NCI-H2107 (cell line): ENCODE data around the gene CHURC1.

Experiments
- DNase-seq: peaks from one replicate; lab custom pipeline; 2025; lab: John Stamatoyannopoulos, UW

CHURC1 gene

DNA sequence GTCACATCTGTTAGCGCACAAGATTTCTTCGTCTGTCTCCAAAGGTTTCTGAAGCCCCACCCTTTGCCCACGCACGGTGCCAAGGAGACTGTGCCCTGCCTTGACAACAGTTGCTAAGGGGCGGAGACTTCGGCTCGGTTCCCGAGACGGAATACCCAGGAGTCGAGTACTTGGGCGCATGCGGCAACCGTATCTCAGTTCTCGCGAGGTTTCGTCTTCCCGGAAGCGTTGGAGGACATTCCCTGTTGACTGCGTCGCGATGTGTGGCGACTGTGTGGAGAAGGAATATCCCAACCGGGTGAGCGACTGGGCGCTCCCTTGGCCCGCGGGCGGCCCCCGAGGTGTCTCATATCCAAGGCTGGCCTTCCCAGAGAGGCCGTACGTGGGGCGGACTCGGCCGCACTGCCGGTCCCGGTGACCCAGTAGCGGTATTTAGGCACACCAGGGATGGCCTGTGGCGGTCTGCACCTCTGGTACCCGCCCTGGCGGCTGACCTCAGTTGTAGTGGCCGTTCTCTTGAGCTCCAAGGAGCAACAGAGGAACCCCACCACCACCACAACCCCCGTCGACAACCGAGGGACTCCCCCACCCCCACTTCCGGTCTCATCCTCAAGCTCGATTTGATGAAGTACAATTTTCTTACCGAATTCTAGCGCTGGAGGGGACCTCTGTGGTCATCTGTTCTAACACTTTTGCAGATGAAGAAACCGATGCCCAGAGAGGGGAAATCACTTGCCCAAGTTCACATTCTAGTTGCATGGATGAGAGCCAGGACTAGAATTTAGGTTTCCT lies at the start of gene CHURC1:
Gene CHURC1, plus strand, starts transcription at position 219 of the 792 bp plus-strand sequence. Its CDS starts 41 bp downstream, at position 260.
- DNase-seq: peak; percentile 100

DNA sequence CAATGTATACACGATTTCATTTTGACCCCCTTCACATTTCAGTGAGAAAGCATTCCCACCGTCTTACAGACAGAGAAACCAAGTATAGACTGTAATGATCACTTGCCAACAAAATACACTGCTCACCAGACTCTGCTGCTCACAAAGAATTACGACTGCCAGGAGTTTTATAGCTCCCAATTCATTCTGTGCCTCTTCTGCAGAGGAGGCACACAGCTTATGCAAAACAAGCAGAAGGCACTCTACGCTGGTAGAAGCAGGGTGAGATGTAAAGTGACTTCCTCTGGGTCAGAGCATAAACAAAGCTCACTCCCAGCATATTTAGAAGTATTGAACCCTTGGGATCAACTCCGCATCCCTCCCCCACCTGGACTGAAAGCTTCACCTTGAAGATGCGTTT lies 49.1 kb upstream of the CHURC1 start:
- DNase-seq: no peak

DNA sequence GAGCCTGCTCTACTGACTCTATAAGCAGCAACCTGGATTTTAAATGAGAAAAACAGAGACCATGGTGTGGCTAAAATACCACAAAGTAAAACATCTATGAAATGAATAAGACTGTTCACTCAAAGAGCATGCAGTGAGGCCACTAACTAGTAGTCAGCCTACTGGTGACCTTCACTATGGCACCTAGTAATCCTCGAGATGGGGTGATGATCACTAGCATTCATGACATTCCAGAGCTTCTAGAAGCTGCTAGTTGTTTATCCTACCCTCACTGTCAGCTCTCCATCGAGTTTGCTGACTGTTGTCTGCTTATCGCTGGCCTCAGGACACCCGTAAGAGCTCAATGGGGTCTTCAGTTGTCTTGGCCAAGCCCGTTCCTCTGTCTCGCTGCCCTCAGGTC lies 48.3 kb upstream of the CHURC1 start:
- no peak for DNase-seq

DNA sequence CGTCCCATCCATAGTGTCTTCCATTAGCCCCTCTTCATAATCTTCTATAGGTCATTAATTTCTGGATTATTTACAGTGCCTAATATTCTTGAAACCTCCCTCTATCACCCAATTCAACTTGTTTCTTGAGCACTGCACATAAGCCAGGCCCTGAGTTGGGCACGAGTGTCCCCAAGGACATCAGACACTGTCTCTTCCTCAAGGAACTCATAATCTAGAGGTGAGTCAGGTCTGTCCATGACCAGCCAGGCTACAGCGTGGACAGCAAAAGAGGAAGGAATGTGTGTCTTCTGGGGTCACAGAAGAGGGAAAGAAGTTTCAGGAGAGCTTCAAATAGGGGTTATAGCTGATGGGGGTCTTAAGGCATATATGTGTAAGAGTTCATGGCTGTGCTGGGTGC lies 47.1 kb upstream of the CHURC1 start:
- DNase-seq: no peak

GRCh38 chr14:64868379-64868778 lies 45.9 kb upstream of the CHURC1 start:
- no peak for DNase-seq

DNA sequence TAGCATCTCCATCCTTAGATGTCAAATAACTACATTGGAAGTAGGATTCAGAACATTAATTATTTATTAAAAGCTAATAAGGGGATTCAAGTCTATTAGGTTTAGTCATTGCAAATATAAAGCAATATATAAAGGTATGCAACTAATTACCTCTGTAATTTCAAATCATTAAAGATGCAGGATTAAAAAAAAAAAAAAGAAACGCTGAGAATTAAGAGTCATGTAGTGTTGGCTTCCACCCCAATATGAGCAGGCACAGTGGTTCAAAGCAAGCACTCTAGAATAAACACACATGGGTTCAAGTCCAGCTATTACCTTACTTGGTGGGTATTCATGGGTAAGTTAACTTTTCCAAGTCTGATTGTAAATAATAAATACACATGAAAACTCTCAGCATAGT lies 45.4 kb upstream of the CHURC1 start:
- DNase-seq: no peak

DNA sequence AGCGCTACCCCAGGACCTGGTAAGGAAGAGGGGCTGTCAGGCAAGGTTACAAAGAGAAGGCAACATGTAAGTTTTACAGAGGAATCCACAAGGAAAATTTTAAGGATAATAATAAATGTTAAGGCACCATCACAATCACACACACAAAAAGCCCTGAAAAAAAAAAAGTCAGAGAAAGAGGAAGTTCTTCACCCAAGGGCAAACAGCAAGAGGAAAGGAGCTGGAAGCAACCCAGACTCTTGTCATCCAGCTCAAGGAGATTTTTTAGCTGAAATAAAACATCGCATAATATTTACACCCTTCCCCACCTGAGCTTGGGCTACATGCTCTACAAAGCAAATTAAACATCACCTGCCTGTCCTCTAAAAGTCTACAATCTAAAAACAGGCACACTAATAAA lies 44.1 kb upstream of the CHURC1 start:
- no peak for DNase-seq

GRCh38 chr14:64871344-64871743 lies 42.9 kb upstream of the CHURC1 start:
- DNase-seq: no peak

- no peak for DNase-seq
Measured at GRCh38 chr14:64873506-64874219, 40.6 kb upstream of the CHURC1 start.

GRCh38 chr14:64875350-64875749 lies 38.9 kb upstream of the CHURC1 start:
- no peak for DNase-seq

- no peak for DNase-seq
Measured at GRCh38 chr14:64877846-64878245, 36.4 kb upstream of the CHURC1 start.

- DNase-seq: peak; percentile 51
Measured at GRCh38 chr14:64878837-64879634, 35.2 kb upstream of the CHURC1 start.

- DNase-seq: peak; percentile 82
Measured at GRCh38 chr14:64879635-64880220, 34.5 kb upstream of the CHURC1 start, which contains the start of gene SPTB. Gene SPTB, minus strand, starts transcription at chr14:64879907. Its CDS starts 56,813 bp downstream, at chr14:64823094.

GRCh38 chr14:64880221-64881121 lies 33.8 kb upstream of the CHURC1 start:
- DNase-seq: peak; percentile 77

- DNase-seq: no peak
Measured at GRCh38 chr14:64885559-64885958, 28.7 kb upstream of the CHURC1 start.

GRCh38 chr14:64889352-64889751 lies 24.9 kb upstream of the CHURC1 start:
- DNase-seq: no peak

DNA sequence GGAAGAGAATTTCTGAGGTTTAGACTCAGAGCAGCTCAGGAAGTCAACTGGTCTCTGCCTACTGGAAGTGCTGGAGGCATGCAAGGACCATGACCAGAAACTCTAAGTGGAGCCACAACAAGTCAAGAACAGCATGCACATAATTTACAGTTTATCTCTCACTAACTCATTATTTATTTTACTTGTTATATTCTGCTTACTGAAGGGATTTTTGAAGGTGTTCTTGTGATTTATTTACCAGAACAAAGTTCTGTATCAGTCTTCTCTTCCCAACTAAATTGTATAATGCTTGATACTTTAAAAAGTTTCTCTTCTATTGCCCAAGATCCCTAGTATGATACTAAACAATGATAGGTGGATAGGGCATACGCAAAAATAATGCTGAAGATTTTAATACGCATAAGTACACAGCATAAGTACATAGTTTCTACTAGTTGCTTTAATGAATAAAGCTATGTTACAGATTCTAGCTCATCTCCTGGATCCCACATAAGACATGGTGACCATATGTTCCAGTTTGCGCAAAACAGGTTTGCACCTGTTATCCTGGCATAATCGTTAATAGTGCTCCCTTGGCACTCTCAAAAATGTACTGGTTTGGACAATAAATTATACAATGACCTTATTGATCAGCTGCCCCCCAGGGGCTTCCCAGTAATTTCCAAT lies 22.9 kb upstream of the CHURC1 start:
- no peak for DNase-seq

- peak; percentile 46 for DNase-seq
Measured at GRCh38 chr14:64891839-64892375, 22.3 kb upstream of the CHURC1 start.

DNA sequence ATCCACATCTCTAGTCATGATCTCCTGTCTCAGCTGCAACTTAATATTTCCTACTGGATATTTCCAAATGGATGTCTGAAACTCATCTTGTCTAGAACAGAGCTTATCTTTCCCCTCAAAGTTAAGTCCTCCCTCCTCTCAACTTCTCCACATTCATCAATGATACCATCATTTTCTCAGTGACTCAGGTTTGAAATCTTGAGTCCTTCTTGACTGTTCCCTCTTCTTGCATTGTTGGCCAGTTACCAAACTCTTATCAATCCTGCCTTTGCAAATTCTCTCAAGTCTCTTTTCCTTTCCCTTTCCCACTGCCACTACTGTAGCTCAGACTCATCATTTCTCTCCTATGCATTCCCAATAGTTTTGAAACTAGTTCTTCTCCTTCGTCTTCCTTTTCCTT lies 14.3 kb upstream of the CHURC1 start:
- DNase-seq: no peak

GRCh38 chr14:64906022-64906421 lies 8.2 kb upstream of the CHURC1 start:
- no peak for DNase-seq
